Activated B cell treated with CpG ODN at 0.5 μM for 24 hours (primary cell): Measurements from ENCODE around the gene LDB2. TPM values are rescaled to one million over a fixed set of nuclear protein-coding genes. Genes with fewer than 3 reads are reported as not detected.

ENCODE experiments used
- ATAC-seq: fragments of 200-7000 bp; cut with Tn5 transposase; one replicate; pipeline ENCODE4 v1.10.0; 2021; ENCODE audit warnings: low read depth, mild to moderate bottlenecking, moderate library complexity
- CTCF ChIA-PET: fragments of 350-600 bp; sonication (Branson Sonifier 250); formaldehyde crosslinking; loops from one replicate; lab custom pipeline; 2021; ENCODE audit warnings: antibody characterized with exemption; lab: Charles Lee
- POLR2A ChIA-PET: fragments of 350-600 bp; sonication (Branson Sonifier 250); formaldehyde crosslinking; loops from one replicate; lab custom pipeline; 2021; ENCODE audit warnings: antibody characterized with exemption; lab: Charles Lee
- DNase-seq: peaks from one replicate; pipeline ENCODE4 v3.0.0; 2022
- H3K27ac Mint-ChIP-seq: one replicate; pipeline ENCODE4 v1.8.0; 2020; ENCODE audit warnings: mixed read lengths
- H3K27me3 Mint-ChIP-seq: one replicate; pipeline ENCODE4 v1.8.0; 2021; ENCODE audit warnings: mixed read lengths
- H3K36me3 Mint-ChIP-seq: one replicate; pipeline ENCODE4 v1.8.0; 2021; ENCODE audit warnings: low read depth, mixed read lengths
- H3K4me1 Mint-ChIP-seq: one replicate; pipeline ENCODE4 v1.8.0; 2021; ENCODE audit warnings: mixed read lengths
- H3K4me3 Mint-ChIP-seq: one replicate; pipeline ENCODE4 v1.8.0; 2020; ENCODE audit warnings: mild to moderate bottlenecking, mixed read lengths
- H3K9me3 Mint-ChIP-seq: one replicate; pipeline ENCODE4 v1.8.0; 2020; ENCODE audit warnings: mixed read lengths
- CTCF ChIP-seq: fragments of 200-600 bp; IDR thresholded peaks from one replicate; pipeline ENCODE4 v1.8.0; 2022; ENCODE audit warnings: antibody characterized with exemption, mild to moderate bottlenecking
- intact Hi-C: fragments of 100-400 bp; cut with micrococcal nuclease; formaldehyde crosslinking; loops from one replicate; pipeline ENCODE4 v1.15.1; 2024
- total RNA-seq: library from RNA; stranded (reverse); gene quantifications from 2 replicates; pipeline ENCODE4 v1.2.3, GENCODE V29; 2022

Gene LDB2
- total RNA-seq, 1 donor from 2014 or later: not detected

- no peak overlapping the region for H3K27ac Mint-ChIP-seq
- ATAC-seq (no peak), DNase-seq (no peak)
- H3K36me3 Mint-ChIP-seq: no peaks in the 10 kb centered on the region
- CTCF ChIA-PET: no interaction called here
- no peak overlapping the region for H3K4me3 Mint-ChIP-seq
- H3K9me3 Mint-ChIP-seq: no peaks in the 10 kb centered on the region
- no peak for TF ChIP-seq CTCF
- intact Hi-C loops: no loop called here
- H3K27me3 Mint-ChIP-seq: no peaks in the 10 kb centered on the region
- no peaks in the 10 kb centered on the region for H3K4me1 Mint-ChIP-seq
- POLR2A ChIA-PET: no interaction called here
Measured at GRCh38 chr4:16550531-16550930, 347.9 kb downstream of the LDB2 start.

DNA sequence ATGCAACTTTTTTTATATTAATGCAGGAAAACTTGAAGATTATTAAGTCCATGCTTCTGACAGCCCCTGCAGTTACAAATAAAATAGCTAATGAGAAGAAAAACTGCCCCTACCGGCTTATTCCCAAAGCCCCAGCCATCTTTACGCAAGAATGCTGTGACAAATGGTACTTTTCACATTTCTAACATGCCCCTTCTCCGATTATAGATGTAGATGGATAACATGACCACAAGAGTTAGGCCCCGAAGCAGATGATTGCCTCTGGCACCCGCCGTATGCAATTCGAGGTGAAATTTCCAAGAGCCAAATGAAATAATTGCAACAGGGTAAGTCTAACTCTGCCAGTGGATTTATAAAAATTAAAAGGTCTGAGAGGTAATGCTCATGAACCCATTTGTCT lies 352.8 kb downstream of the LDB2 start:
- Mint-ChIP-seq H3K4me1 (no peaks in the 10 kb centered on the region), H3K36me3 (no peaks in the 10 kb centered on the region), H3K9me3 (peaks cover 4% of the 10 kb centered on the region), H3K27ac (no peak overlapping the region), H3K4me3 (no peak overlapping the region), H3K27me3 (no peaks in the 10 kb centered on the region)
- POLR2A ChIA-PET: no interaction called here
- intact Hi-C loops: no loop called here
- no peak for DNase-seq
- ATAC-seq: no peak
- TF ChIP-seq CTCF: no peak
- CTCF ChIA-PET: no interaction called here

DNA sequence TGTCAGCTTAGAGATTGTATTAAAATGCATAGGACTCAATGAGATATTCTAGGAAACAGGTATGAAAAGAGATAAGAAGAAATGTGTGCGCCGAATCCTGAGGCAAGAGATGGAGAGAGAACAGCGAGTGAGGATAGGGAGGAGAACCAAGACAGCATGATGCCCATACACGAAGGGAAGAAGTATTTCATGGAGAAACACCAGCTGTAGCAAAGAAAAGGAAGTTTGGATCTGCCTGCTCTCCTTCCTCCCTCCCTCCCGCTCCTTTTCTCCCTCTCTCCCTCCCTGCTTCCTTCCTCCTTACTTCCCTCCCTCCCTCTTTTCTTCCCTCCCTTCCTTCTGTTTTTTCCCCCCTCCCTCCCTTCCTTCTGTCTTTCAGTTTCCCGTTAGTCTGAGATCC lies 353.6 kb downstream of the LDB2 start:
- H3K27me3 Mint-ChIP-seq: no peaks in the 10 kb centered on the region
- H3K4me1 Mint-ChIP-seq: no peaks in the 10 kb centered on the region
- peaks cover 4% of the 10 kb centered on the region for H3K9me3 Mint-ChIP-seq
- H3K27ac Mint-ChIP-seq: no peak overlapping the region
- POLR2A ChIA-PET: no interaction called here
- intact Hi-C loops: no loop called here
- no peak for TF ChIP-seq CTCF
- no peak overlapping the region for H3K4me3 Mint-ChIP-seq
- DNase-seq (no peak), ATAC-seq (no peak)
- no peaks in the 10 kb centered on the region for H3K36me3 Mint-ChIP-seq
- CTCF ChIA-PET: no interaction called here

- Mint-ChIP-seq H3K27ac (no peak overlapping the region), H3K36me3 (no peaks in the 10 kb centered on the region), H3K4me3 (no peak overlapping the region), H3K9me3 (peaks cover 4% of the 10 kb centered on the region), H3K27me3 (no peaks in the 10 kb centered on the region), H3K4me1 (no peaks in the 10 kb centered on the region)
- TF ChIP-seq CTCF: no peak
- DNase-seq (no peak), ATAC-seq (no peak)
- intact Hi-C loops: no loop called here
- CTCF ChIA-PET: no interaction called here
- POLR2A ChIA-PET: no interaction called here
Measured at GRCh38 chr4:16544251-16544721, 354.2 kb downstream of the LDB2 start.

GRCh38 chr4:16537926-16538325 lies 360.5 kb downstream of the LDB2 start:
- CTCF ChIA-PET: no interaction called here
- no peaks in the 10 kb centered on the region for H3K27me3 Mint-ChIP-seq
- H3K9me3 Mint-ChIP-seq: no peaks in the 10 kb centered on the region
- no peak overlapping the region for H3K27ac Mint-ChIP-seq
- ATAC-seq: no peak
- no peaks in the 10 kb centered on the region for H3K36me3 Mint-ChIP-seq
- DNase-seq: no peak
- POLR2A ChIA-PET: no interaction called here
- no peak for TF ChIP-seq CTCF
- intact Hi-C loops: no loop called here
- no peak overlapping the region for H3K4me3 Mint-ChIP-seq
- no peaks in the 10 kb centered on the region for H3K4me1 Mint-ChIP-seq
